Cardiac muscle cell (in vitro differentiated cells and primary cell): Measurements from ENCODE around the gene RPL26. TPM values are rescaled to one million over a fixed set of nuclear protein-coding genes. Genes with fewer than 3 reads are reported as not detected.

Experiments used
- DNase-seq, 2 donors: peaks; one replicate each; pipeline versions ENCODE4 v3.0.0 to v3.0.0-alpha.2; 2010 to 2017; ENCODE audit warnings: low read depth in 1 of 2, low spot score in 1 of 2
- H3K27ac ChIP-seq: fragments of 200-600 bp; sonication (generic); 2 replicates; pipeline ENCODE4 v1.5.1; 2016
- H3K27me3 ChIP-seq: fragments of 200-600 bp; sonication (generic); 2 replicates; pipeline ENCODE4 v1.6.0; 2016; ENCODE audit warnings: control low read depth
- H3K36me3 ChIP-seq: fragments of 200-600 bp; sonication (generic); 2 replicates; pipeline ENCODE4 v1.5.1; 2016; ENCODE audit warnings: control low read depth
- H3K4me1 ChIP-seq: fragments of 200-600 bp; sonication (generic); 2 replicates; pipeline ENCODE4 v1.8.1; 2017; ENCODE audit warnings: low read depth, mild to moderate bottlenecking, mixed run types
- H3K4me3 ChIP-seq: fragments of 200-600 bp; sonication (generic); 2 replicates; pipeline ENCODE4 v1.5.1; 2016; ENCODE audit warnings: mild to moderate bottlenecking
- H3K9me3 ChIP-seq: fragments of 200-600 bp; sonication (generic); 2 replicates; pipeline ENCODE4 v1.5.1; 2017; ENCODE audit warnings: low read depth, mild to moderate bottlenecking, control low read depth
- CTCF ChIP-seq: IDR thresholded peaks from 2 replicates; pipeline ENCODE4 v1.5.1; 2012; ENCODE audit warnings: low read depth, mild to moderate bottlenecking, low read length
- polyA plus RNA-seq: library from polyadenylated mRNA; unstranded; fragments of >200 nt; fragmentation: Nextera tagmentation; extraction: Ambion mirVana; gene quantifications from 2 replicates; pipeline ENCODE4 v1.2.1, GENCODE V29; 2016
- total RNA-seq: library from RNA; depleted of rRNA; stranded (reverse); fragments of >200 nt; gene quantifications from 2 replicates; pipeline ENCODE4 v1.2.3, GENCODE V29; 2016

Gene RPL26
- total and polyA plus RNA-seq, 2 experiments from 2014 or later = 486 to 3,276 TPM

GRCh38 chr17:8420041-8420934 is 37.3 kb upstream of the RPL26 start:
- peak overlapping the region; percentile 35 for H3K27ac ChIP-seq
- no peaks in the 10 kb centered on the region for H3K36me3 ChIP-seq
- no peaks in the 10 kb centered on the region for H3K9me3 ChIP-seq
- peak; percentile 75 to 91 for DNase-seq
- H3K4me1 ChIP-seq = peaks cover 10% of the 10 kb centered on the region
- TF ChIP-seq CTCF = no peak
- no peaks in the 10 kb centered on the region for H3K27me3 ChIP-seq
- H3K4me3 ChIP-seq = no peak overlapping the region

GRCh38 chr17:8419305-8419704 is 36.3 kb upstream of the RPL26 start:
- no peaks in the 10 kb centered on the region for H3K36me3 ChIP-seq
- no peak overlapping the region for H3K27ac ChIP-seq
- H3K4me1 ChIP-seq = peaks cover 10% of the 10 kb centered on the region
- no peaks in the 10 kb centered on the region for H3K9me3 ChIP-seq
- no peak overlapping the region for H3K4me3 ChIP-seq
- no peaks in the 10 kb centered on the region for H3K27me3 ChIP-seq
- no peak for TF ChIP-seq CTCF
- no peak for DNase-seq

GRCh38 chr17:8418471-8418870 is 35.5 kb upstream of the RPL26 start:
- peaks cover 10% of the 10 kb centered on the region for H3K4me1 ChIP-seq
- no peak for TF ChIP-seq CTCF
- no peak overlapping the region for H3K27ac ChIP-seq
- H3K36me3 ChIP-seq = no peaks in the 10 kb centered on the region
- no peaks in the 10 kb centered on the region for H3K27me3 ChIP-seq
- H3K9me3 ChIP-seq = no peaks in the 10 kb centered on the region
- DNase-seq = no peak
- H3K4me3 ChIP-seq = no peak overlapping the region

GRCh38 chr17:8417806-8418205 is 34.8 kb upstream of the RPL26 start:
- no peak for DNase-seq
- peaks cover 10% of the 10 kb centered on the region for H3K4me1 ChIP-seq
- H3K36me3 ChIP-seq = no peaks in the 10 kb centered on the region
- no peaks in the 10 kb centered on the region for H3K27me3 ChIP-seq
- no peak for TF ChIP-seq CTCF
- no peak overlapping the region for H3K27ac ChIP-seq
- H3K9me3 ChIP-seq = no peaks in the 10 kb centered on the region
- H3K4me3 ChIP-seq = no peak overlapping the region

GRCh38 chr17:8413938-8414337 is 30.9 kb upstream of the RPL26 start:
- no peaks in the 10 kb centered on the region for H3K27me3 ChIP-seq
- H3K4me3 ChIP-seq = no peak overlapping the region
- H3K27ac ChIP-seq = no peak overlapping the region
- H3K9me3 ChIP-seq = no peaks in the 10 kb centered on the region
- no peaks in the 10 kb centered on the region for H3K36me3 ChIP-seq
- no peaks in the 10 kb centered on the region for H3K4me1 ChIP-seq
- TF ChIP-seq CTCF = no peak
- no peak for DNase-seq
